DMS53 treated with DMSO at 0.1 percent for 48 hours (cell line): ENCODE measurements around the gene CGN.
A peak's percentile ranks its signal among the peaks of the same experiment; 100 is the strongest.

Experiments
- DNase-seq: peaks from one replicate; lab custom pipeline; 2025; ENCODE audit not compliant: unreplicated experiment; lab: John Stamatoyannopoulos, UW

Gene CGN

GRCh38 chr1:151585622-151586021 is 74.4 kb downstream of the CGN start:
- DNase-seq = peak; percentile 52
